H1 (cell line): ENCODE results near the gene MBIP. TPM values are rescaled to one million over a fixed set of nuclear protein-coding genes. Genes with fewer than 3 reads are reported as not detected.

Experiments
- CTCF ChIA-PET: fragments of 300-600 bp; sonication (Branson Sonifier 250); formaldehyde crosslinking; loops from one replicate; lab custom pipeline; 2021; ENCODE audit not compliant: partially characterized antibody; lab: Charles Lee
- POLR2A ChIA-PET: fragments of 300-600 bp; sonication (Branson Sonifier 250); formaldehyde crosslinking; loops from one replicate; lab custom pipeline; 2021; ENCODE audit warnings: inconsistent platforms; ENCODE audit not compliant: partially characterized antibody; lab: Charles Lee
- DNase-seq, 2 experiments: peaks; one replicate each; pipeline versions ENCODE4 v3.0.0 to v3.0.0-alpha.2; 2010 to 2022; ENCODE audit warnings: low spot score in 2 of 2, low read depth in 1 of 2, mixed read lengths in 1 of 2
- FAIRE-seq: peaks from 2 replicates; lab custom pipeline; 2011; peaks lifted over from hg19 to GRCh38; lab: Jason Lieb, UNC
- H2AFZ ChIP-seq: 2 replicates; pipeline ENCODE4 v1.8.1; 2012; ENCODE audit warnings: low read length, inconsistent platforms
- H2AK5ac ChIP-seq: 2 replicates; pipeline ENCODE4 v1.6.1; 2013; ENCODE audit warnings: low read depth, low read length
- H2BK120ac ChIP-seq: replicated peaks from 2 replicates; pipeline ENCODE3; 2013; ENCODE audit warnings: low read depth, low read length, inconsistent platforms
- H2BK12ac ChIP-seq: 2 replicates; pipeline ENCODE4 v1.6.1; 2013; ENCODE audit warnings: low read depth, low read length
- H2BK15ac ChIP-seq: 2 replicates; pipeline ENCODE4 v1.6.1; 2013; ENCODE audit warnings: low read length
- H2BK20ac ChIP-seq: 2 replicates; pipeline ENCODE4 v1.6.1; 2013; ENCODE audit warnings: low read length
- H2BK5ac ChIP-seq: 2 replicates; pipeline ENCODE4 v1.6.1; 2013; ENCODE audit warnings: low read depth, low read length
- H3K14ac ChIP-seq: 2 replicates; pipeline ENCODE4 v1.6.1; 2013; ENCODE audit warnings: inconsistent platforms; ENCODE audit not compliant: insufficient read length
- H3K18ac ChIP-seq: 2 replicates; pipeline ENCODE4 v1.6.1; 2013; ENCODE audit warnings: low read length; ENCODE audit errors: extremely low read depth
- H3K23ac ChIP-seq: 2 replicates; pipeline ENCODE4 v1.6.1; 2013; ENCODE audit warnings: inconsistent platforms; ENCODE audit not compliant: insufficient read length
- H3K23me2 ChIP-seq: 2 replicates; pipeline ENCODE4 v1.6.1; 2013; ENCODE audit warnings: low read depth, low read length
- H3K27ac ChIP-seq: 2 replicates; pipeline ENCODE4 v1.6.1; 2011; ENCODE audit warnings: low read depth, low read length, inconsistent platforms
- H3K27me3 ChIP-seq, 4 experiments: replicated peaks in 1 of 4; 1 replicate in 1 of 4; 2 replicates in 3 of 4; pipeline versions ENCODE4 v1.6.1 to v1.8.1; 2011 to 2013; ENCODE audit warnings: low read length in 3 of 4, mild to moderate bottlenecking in 3 of 4, inconsistent platforms in 2 of 4, mixed read lengths in 2 of 4, moderate library complexity in 1 of 4; ENCODE audit not compliant: control insufficient read depth in 3 of 4, insufficient read depth in 3 of 4; ENCODE audit errors: extremely low read depth in 1 of 4
- H3K36me3 ChIP-seq, 4 experiments: 2 replicates each; pipeline versions ENCODE4 v1.6.1 to v1.8.1; 2011 to 2013; ENCODE audit warnings: mild to moderate bottlenecking in 4 of 4, low read length in 3 of 4, moderate library complexity in 2 of 4, control low read depth in 1 of 4, inconsistent platforms in 1 of 4; ENCODE audit not compliant: insufficient read depth in 4 of 4, control insufficient read depth in 2 of 4
- H3K4ac ChIP-seq: replicated peaks from 2 replicates; pipeline ENCODE3; 2013; ENCODE audit warnings: low read length, low read depth, mixed read lengths, inconsistent platforms; ENCODE audit not compliant: insufficient read length
- H3K4me1 ChIP-seq, 4 experiments: replicated peaks in 1 of 4; 1 replicate in 1 of 4; 2 replicates in 3 of 4; pipeline versions ENCODE4 v1.6.1 to v1.8.1; 2011 to 2013; ENCODE audit warnings: low read length in 3 of 4, inconsistent platforms in 2 of 4, mixed read lengths in 1 of 4; ENCODE audit not compliant: insufficient read depth in 4 of 4, control insufficient read depth in 3 of 4
- H3K4me2 ChIP-seq, 2 experiments: 2 replicates each; pipeline versions ENCODE4 v1.6.1 to v1.8.1; 2011 to 2013; ENCODE audit warnings: low read depth in 2 of 2, low read length in 2 of 2, control low read depth in 1 of 2, inconsistent platforms in 1 of 2, mild to moderate bottlenecking in 1 of 2; ENCODE audit not compliant: insufficient read depth in 1 of 2
- H3K4me3 ChIP-seq, 4 experiments: fragments of 200-600, 300-600 bp in 1 of 4; sonication (generic), shearing (Covaris generic), sonication (Bioruptor Twin) in 1 of 4; 2 replicates each; pipeline versions ENCODE4 v1.5.1 to v1.8.1; 2011 to 2016; ENCODE audit warnings: low read length in 4 of 4, low read depth in 3 of 4, control low read depth in 2 of 4, inconsistent platforms in 2 of 4, mild to moderate bottlenecking in 2 of 4, mixed read lengths in 1 of 4, moderate library complexity in 1 of 4; ENCODE audit not compliant: insufficient read depth in 2 of 4; ENCODE audit errors: extremely low read depth in 1 of 4
- H3K56ac ChIP-seq: replicated peaks from 2 replicates; pipeline ENCODE3; 2013; ENCODE audit warnings: low read depth, mild to moderate bottlenecking, mixed read lengths, low read length, inconsistent platforms; ENCODE audit not compliant: insufficient read length
- H3K79me1 ChIP-seq: 2 replicates; pipeline ENCODE4 v1.6.1; 2013; ENCODE audit warnings: low read depth, low read length, control low read depth
- H3K79me2 ChIP-seq, 2 experiments: 2 replicates each; pipeline versions ENCODE4 v1.6.1 to v1.8.1; 2012 to 2013; ENCODE audit warnings: low read length in 2 of 2, mild to moderate bottlenecking in 2 of 2, inconsistent platforms in 1 of 2; ENCODE audit not compliant: insufficient read depth in 2 of 2, control insufficient read depth in 1 of 2
- H3K9ac ChIP-seq, 4 experiments: replicated peaks in 1 of 4; 1 replicate in 1 of 4; 2 replicates in 3 of 4; pipeline versions ENCODE4 v1.6.1 to v1.8.1; 2011 to 2013; ENCODE audit warnings: low read depth in 3 of 4, low read length in 3 of 4, control low read depth in 2 of 4, mild to moderate bottlenecking in 2 of 4, moderate library complexity in 2 of 4, inconsistent platforms in 1 of 4; ENCODE audit errors: extremely low read depth in 1 of 4
- H3K9me3 ChIP-seq, 2 experiments: 2 replicates each; pipeline versions ENCODE4 v1.6.1 to v1.8.1; 2012 to 2013; ENCODE audit warnings: mild to moderate bottlenecking in 2 of 2, moderate library complexity in 2 of 2, control low read depth in 1 of 2, inconsistent platforms in 1 of 2, low read depth in 1 of 2, low read length in 1 of 2, mixed read lengths in 1 of 2; ENCODE audit not compliant: insufficient read depth in 2 of 2
- H4K20me1 ChIP-seq, 2 experiments: replicated peaks in 1 of 2; 2 replicates each; pipeline versions ENCODE3 to v1.8.1; 2011 to 2013; ENCODE audit warnings: inconsistent platforms in 2 of 2, low read length in 2 of 2, mild to moderate bottlenecking in 1 of 2; ENCODE audit not compliant: insufficient read depth in 2 of 2, control insufficient read depth in 1 of 2
- H4K5ac ChIP-seq: 2 replicates; pipeline ENCODE4 v1.6.1; 2013; ENCODE audit warnings: low read length, low read depth, mixed read lengths, inconsistent platforms; ENCODE audit not compliant: insufficient read length
- H4K8ac ChIP-seq: 2 replicates; pipeline ENCODE4 v1.8.0; 2013; ENCODE audit warnings: mild to moderate bottlenecking, moderate library complexity, low read length, inconsistent platforms; ENCODE audit not compliant: insufficient read depth; ENCODE audit errors: extremely low read depth
- H4K91ac ChIP-seq: replicated peaks from 2 replicates; pipeline ENCODE3; 2013; ENCODE audit warnings: low read length, mixed read lengths, inconsistent platforms; ENCODE audit not compliant: insufficient read length
- CBX8 ChIP-seq: fragments of 300-800, 300-1000 bp; sonication (generic); IDR thresholded peaks from 2 replicates; pipeline ENCODE4 v1.7.1; 2016; ENCODE audit warnings: low read depth, low read length, borderline replicate concordance
- CEBPB ChIP-seq: IDR thresholded peaks from 2 replicates; pipeline ENCODE4 v1.6.1; 2012; ENCODE audit warnings: low read depth, low read length
- CREB1 ChIP-seq: IDR thresholded peaks from 2 replicates; pipeline ENCODE4 v1.6.1; 2012; ENCODE audit warnings: inconsistent platforms
- CTBP2 ChIP-seq: IDR thresholded peaks from 2 replicates; pipeline ENCODE4 v1.7.0; 2011; ENCODE audit warnings: borderline replicate concordance, mild to moderate bottlenecking, moderate library complexity, mixed read lengths, low read length; ENCODE audit not compliant: insufficient read depth, insufficient read length
- EGR1 ChIP-seq: IDR thresholded peaks from 2 replicates; pipeline ENCODE4 v1.6.1; 2011; ENCODE audit warnings: low read depth, low read length, borderline replicate concordance
- HDAC2 ChIP-seq, 2 experiments: fragments of 300-600 bp in 1 of 2; sonication (generic) in 1 of 2; IDR thresholded peaks; 2 replicates each; pipeline ENCODE4 v1.6.1; 2011 to 2012; ENCODE audit warnings: low read depth in 2 of 2, low read length in 2 of 2, mild to moderate bottlenecking in 2 of 2, moderate library complexity in 2 of 2, borderline replicate concordance in 1 of 2, inconsistent platforms in 1 of 2
- KDM5A ChIP-seq: fragments of 200-600 bp; IDR thresholded peaks from 2 replicates; pipeline ENCODE4 v1.7.1; 2012; ENCODE audit warnings: mild to moderate bottlenecking, low read length, inconsistent platforms, mixed read lengths
- NANOG ChIP-seq: IDR thresholded peaks from 2 replicates; pipeline ENCODE4 v1.6.1; 2011; ENCODE audit warnings: low read length, low read depth, mild to moderate bottlenecking, inconsistent platforms; ENCODE audit not compliant: insufficient read depth, poor library complexity, severe bottlenecking
- NRF1 ChIP-seq: IDR thresholded peaks from 2 replicates; pipeline ENCODE4 v1.6.1; 2011; ENCODE audit warnings: mild to moderate bottlenecking, low read depth, low read length, improper control_type of control experiment
- POLR2A ChIP-seq, 2 experiments: IDR thresholded peaks; 1 replicate in 1 of 2; 2 replicates in 1 of 2; pipeline ENCODE4 v1.6.1; 2011; ENCODE audit warnings: low read depth in 2 of 2, low read length in 2 of 2, mild to moderate bottlenecking in 2 of 2; ENCODE audit errors: control extremely low read depth in 1 of 2
- POLR2AphosphoS5 ChIP-seq: IDR thresholded peaks from 2 replicates; pipeline ENCODE4 v1.6.1; 2011; ENCODE audit warnings: low read depth, low read length
- SP4 ChIP-seq: IDR thresholded peaks from 2 replicates; pipeline ENCODE4 v1.6.1; 2012; ENCODE audit warnings: low read length, inconsistent platforms
- TAF7 ChIP-seq: optimal IDR thresholded peaks from 2 replicates; pipeline ENCODE3; 2011; ENCODE audit warnings: low read depth, mild to moderate bottlenecking, inconsistent platforms, low read length, moderate library complexity, borderline replicate concordance
- ZNF274 ChIP-seq: IDR thresholded peaks from 2 replicates; pipeline ENCODE4 v1.7.0; 2012; ENCODE audit warnings: low read length, borderline replicate concordance; ENCODE audit errors: extremely low read depth
- WGBS, 2 experiments: shearing (Covaris generic) in 1 of 2; methylation state at CpG; one replicate each; pipeline versions ENCODE4 v1.1.6 to v1.1.7; 2013 to 2015; ENCODE audit warnings: low lambda C conversion rate in 2 of 2, mixed read lengths in 2 of 2, inconsistent platforms in 1 of 2, low coverage in 1 of 2, missing lambda C conversion rate in 1 of 2; ENCODE audit not compliant: insufficient replicate concordance in 2 of 2, insufficient coverage in 1 of 2, insufficient read length in 1 of 2; ENCODE audit errors: extremely low coverage in 1 of 2, missing lambda C conversion rate in 1 of 2; 5-methylcytosine and 5-hydroxymethylcytosine counted together
- polyA plus RNA-seq, 7 experiments: library from polyadenylated mRNA; depleted of rRNA in 3 of 7; stranded (reverse) in 5 of 7; unstranded in 2 of 7; fragments of >200 nt in 5 of 7; fragments of 200-250 nt in 2 of 7; gene quantifications; 1 replicate in 5 of 7; 2 replicates in 1 of 7; 4 replicates in 1 of 7; pipeline versions ENCODE4 v1.2.1 to v1.2.3, GENCODE V29; 2011 to 2013; ENCODE audit warnings: missing spikeins in 2 of 7, mixed read lengths in 2 of 7
- total RNA-seq: library from RNA; stranded (reverse); fragmentation: NEBNext Ultra II Directional; extraction: Animal tissue kit (Norgen Biotek cat#: 25700); gene quantifications from 2 replicates; pipeline ENCODE4 v1.2.1, GENCODE V29; 2021
- TF ChIP-seq, protein P1 (sequence below): IDR thresholded peaks from 2 replicates; pipeline ENCODE4 v1.6.1; 2011; ENCODE audit warnings: low read depth, mild to moderate bottlenecking, low read length; ENCODE audit not compliant: insufficient read depth

MBIP gene
- total and polyA plus RNA-seq, 2 of the 8 experiments (the other 6 are each of a cell fraction or from before 2014, with no cell fraction given), result 15.0 to 27.4 TPM

DNA sequence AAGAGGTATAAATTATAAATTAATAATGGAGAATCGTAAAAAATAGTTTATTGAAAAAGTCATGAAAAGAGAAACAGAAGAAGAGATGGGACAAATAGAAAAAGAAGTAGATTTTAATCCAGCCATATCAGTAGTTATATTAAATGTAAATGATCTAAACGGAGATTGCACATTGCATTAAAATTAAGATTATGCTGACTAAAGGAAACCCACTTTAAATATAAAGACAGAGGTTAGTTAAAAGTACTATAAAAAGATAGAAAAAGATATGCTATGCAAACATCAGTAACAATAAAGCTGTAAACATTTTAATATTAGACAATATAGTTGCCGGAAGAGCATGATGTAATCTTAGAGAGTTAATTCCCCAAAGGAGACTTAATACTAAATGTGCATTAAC, 5.4 kb upstream of the MBIP start:
- H3K4me2 ChIP-seq, result no peak overlapping the region
- H2BK120ac ChIP-seq, result no peak overlapping the region
- no peaks in the 10 kb centered on the region for H3K4me1 ChIP-seq
- H3K56ac ChIP-seq, result no peak overlapping the region
- H3K79me2 ChIP-seq, result no peaks in the 10 kb centered on the region
- no peaks in the 10 kb centered on the region for H3K9me3 ChIP-seq
- H2BK20ac ChIP-seq, result no peak overlapping the region
- H4K20me1 ChIP-seq, result no peaks in the 10 kb centered on the region
- FAIRE-seq, result no peak
- H2BK15ac ChIP-seq, result no peak overlapping the region
- H3K79me1 ChIP-seq, result no peaks in the 10 kb centered on the region
- no peak for DNase-seq
- H4K5ac ChIP-seq, result no peak overlapping the region
- H3K18ac ChIP-seq, result no peak overlapping the region
- H3K23me2 ChIP-seq, result no peaks in the 10 kb centered on the region
- no peak overlapping the region for H3K9ac ChIP-seq
- H3K23ac ChIP-seq, result no peak overlapping the region
- no peak overlapping the region for H2BK5ac ChIP-seq
- ChIA-PET CTCF (no interaction called here), POLR2A (no interaction called here)
- no peak overlapping the region for H4K8ac ChIP-seq
- H3K27ac ChIP-seq, result no peak overlapping the region
- WGBS, 2 experiments, result 90 to 100% methylated on average over 1 to 3 of the region's 3 CpGs
- H3K27me3 ChIP-seq, result no peaks in the 10 kb centered on the region; a peak in 1 of 7 replicates
- H3K14ac ChIP-seq, result no peak overlapping the region
- no peak overlapping the region for H2BK12ac ChIP-seq
- H3K4me3 ChIP-seq, result no peak overlapping the region
- H4K91ac ChIP-seq, result no peak overlapping the region
- H3K4ac ChIP-seq, result no peak overlapping the region
- no peak overlapping the region for H2AFZ ChIP-seq
- H3K36me3 ChIP-seq, result no peaks in the 10 kb centered on the region
- no peak overlapping the region for H2AK5ac ChIP-seq
- no peak for TF ChIP-seq CTBP2
- TF ChIP-seq HDAC2 (IDR thresholded peaks at IDR 0.05; ENCODE audit: borderline replicate concordance in 1 of 2, low read depth in 2 of 2, low read length in 2 of 2), result no peak
- no peak for TF ChIP-seq NANOG
- no peak for TF ChIP-seq ZNF274
- TF ChIP-seq NRF1, result no peak
- no peak for TF ChIP-seq CREB1
- TF ChIP-seq TAF7, result no peak
- no peak for TF ChIP-seq KDM5A
- TF ChIP-seq SP4, result no peak
- no peak for TF ChIP-seq EGR1
- no peak for TF ChIP-seq POLR2A (IDR thresholded peaks at IDR 0.05; ENCODE audit: control extremely low read depth in 1 of 2, low read depth in 2 of 2, low read length in 2 of 2)
- TF ChIP-seq POLR2AphosphoS5, result no peak
- TF ChIP-seq, protein P1, sequence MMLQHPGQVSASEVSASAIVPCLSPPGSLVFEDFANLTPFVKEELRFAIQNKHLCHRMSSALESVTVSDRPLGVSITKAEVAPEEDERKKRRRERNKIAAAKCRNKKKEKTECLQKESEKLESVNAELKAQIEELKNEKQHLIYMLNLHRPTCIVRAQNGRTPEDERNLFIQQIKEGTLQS, result no peak
- no peak for TF ChIP-seq CEBPB
- TF ChIP-seq CBX8, result no peak
